GM12891 (cell line): ENCODE measurements around the gene HIRA.

ENCODE experiments used
- POLR2A ChIP-seq: IDR thresholded peaks from 2 replicates; pipeline ENCODE4 v1.6.1; 2011; ENCODE audit warnings: low read depth, low read length, control low read depth
- POLR2AphosphoS5 ChIP-seq: IDR thresholded peaks from 2 replicates; pipeline ENCODE4 v1.6.1; 2011; ENCODE audit warnings: low read depth, low read length, control low read depth
- SPI1 ChIP-seq: IDR thresholded peaks from 2 replicates; pipeline ENCODE4 v1.6.1; 2011; ENCODE audit warnings: low read depth, low read length, control low read depth
- TAF1 ChIP-seq: IDR thresholded peaks from 2 replicates; pipeline ENCODE4 v1.6.1; 2011; ENCODE audit warnings: low read depth, low read length, control low read depth

- TF ChIP-seq POLR2AphosphoS5 (no peak), POLR2A (no peak), TAF1 (no peak), SPI1 (no peak)
These were observed 56.1 kb downstream of the HIRA start for GRCh38 chr22:19375435-19375834.
